Stimulated activated naive CD8-positive, alpha-beta T cell treated with anti-CD3 and anti-CD28 coated beads, Interleukin-15, Interleukin-2, amounts not matched to agents 100 ng/mL and 50 ng/mL, for 24 hours (primary cell): ENCODE measurements around the gene IGSF21.
A peak's percentile ranks its signal among the peaks of the same experiment; 100 is the strongest.

Experiments used
- H3K27ac Mint-ChIP-seq: one replicate; pipeline ENCODE4 v1.8.0; 2021; ENCODE audit warnings: mild to moderate bottlenecking, mixed read lengths
- H3K27me3 Mint-ChIP-seq: one replicate; pipeline ENCODE4 v1.8.0; 2021; ENCODE audit warnings: mixed read lengths
- H3K36me3 Mint-ChIP-seq: one replicate; pipeline ENCODE4 v1.8.0; 2021; ENCODE audit warnings: low read depth, mixed read lengths
- H3K4me1 Mint-ChIP-seq: one replicate; pipeline ENCODE4 v1.8.0; 2021; ENCODE audit warnings: low read depth, mixed read lengths
- H3K4me3 Mint-ChIP-seq: one replicate; pipeline ENCODE4 v1.8.0; 2021; ENCODE audit warnings: mild to moderate bottlenecking, mixed read lengths
- H3K9me3 Mint-ChIP-seq: one replicate; pipeline ENCODE4 v1.8.0; 2021; ENCODE audit warnings: mixed read lengths

IGSF21 gene

DNA sequence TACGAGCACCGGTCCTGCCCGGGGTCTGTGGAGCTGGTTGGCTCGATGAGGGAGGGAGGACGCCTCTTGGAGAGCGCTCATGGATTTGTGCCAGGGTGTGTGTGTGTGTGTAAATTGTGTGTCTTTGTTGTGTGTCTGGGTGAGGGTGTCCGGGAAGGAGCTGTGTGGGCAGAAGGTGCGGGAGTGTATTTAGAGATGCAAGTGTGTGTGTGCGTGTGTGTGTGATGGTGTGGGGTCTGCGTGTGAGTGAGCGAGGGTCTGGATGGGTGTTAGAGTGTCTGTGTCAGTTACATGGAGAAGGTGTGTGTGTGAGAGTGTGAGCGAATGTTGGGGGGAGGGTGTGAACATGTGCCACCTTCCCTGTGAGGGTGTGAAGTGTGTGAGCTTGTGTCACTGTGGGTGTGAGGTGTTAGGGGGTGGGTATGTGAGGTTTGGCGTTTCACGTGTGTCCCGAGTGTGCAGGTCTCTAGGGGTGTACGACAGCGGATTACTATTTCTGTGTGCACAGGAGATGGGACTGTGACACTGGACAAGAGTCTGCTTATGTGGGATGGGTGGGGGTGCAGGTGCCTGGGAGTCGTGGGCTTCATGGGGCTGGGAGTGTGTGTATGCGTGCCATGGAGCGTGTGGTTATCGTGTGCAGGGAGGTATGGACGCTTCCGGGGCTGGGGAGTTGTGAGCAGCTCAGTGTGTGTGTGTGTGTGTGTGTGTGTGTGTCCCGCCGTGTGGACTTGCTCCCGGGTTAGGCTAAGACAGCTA is 880 bp downstream of the IGSF21 start:
- Mint-ChIP-seq H3K4me3 (no peak overlapping the region), H3K27me3 (peaks cover 73% of the 10 kb centered on the region), H3K27ac (no peak overlapping the region), H3K4me1 (peaks cover 14% of the 10 kb centered on the region), H3K9me3 (no peaks in the 10 kb centered on the region), H3K36me3 (no peaks in the 10 kb centered on the region)

DNA sequence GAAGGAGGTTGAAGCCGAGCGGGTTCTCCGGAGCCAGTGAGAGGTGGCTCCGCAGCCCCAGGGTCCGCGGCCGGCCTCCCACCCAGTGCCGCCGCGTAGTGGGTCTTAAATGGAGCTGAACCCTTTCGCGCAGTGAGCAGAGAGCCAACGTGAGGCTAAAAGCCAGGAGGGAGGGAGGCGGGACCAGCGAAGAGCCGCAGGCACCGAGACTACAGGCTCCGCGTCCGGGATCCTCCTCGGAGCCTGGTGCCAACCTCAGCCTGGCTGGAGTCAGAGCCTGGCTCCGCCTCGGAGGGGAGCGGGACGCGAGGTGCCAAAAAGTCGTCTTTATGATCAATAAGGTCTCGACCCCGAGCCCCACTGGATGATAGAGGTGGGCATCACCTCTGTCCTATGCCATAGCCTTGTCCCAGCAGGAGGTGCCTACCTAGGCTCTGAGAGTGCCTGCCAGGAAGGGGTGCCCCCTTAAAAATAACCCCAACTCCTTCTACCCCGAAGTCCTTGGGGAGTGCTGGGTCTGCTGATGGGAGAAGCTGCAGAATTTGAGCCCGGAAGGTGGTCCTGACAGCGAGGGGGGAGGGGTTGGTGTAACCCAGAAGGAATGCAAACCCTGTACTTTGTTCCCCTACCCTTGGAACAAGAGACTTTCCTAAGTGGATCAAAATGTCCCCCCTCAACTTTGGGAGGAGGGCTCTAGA is 1.6 kb downstream of the IGSF21 start:
- no peak overlapping the region for H3K4me3 Mint-ChIP-seq

DNA sequence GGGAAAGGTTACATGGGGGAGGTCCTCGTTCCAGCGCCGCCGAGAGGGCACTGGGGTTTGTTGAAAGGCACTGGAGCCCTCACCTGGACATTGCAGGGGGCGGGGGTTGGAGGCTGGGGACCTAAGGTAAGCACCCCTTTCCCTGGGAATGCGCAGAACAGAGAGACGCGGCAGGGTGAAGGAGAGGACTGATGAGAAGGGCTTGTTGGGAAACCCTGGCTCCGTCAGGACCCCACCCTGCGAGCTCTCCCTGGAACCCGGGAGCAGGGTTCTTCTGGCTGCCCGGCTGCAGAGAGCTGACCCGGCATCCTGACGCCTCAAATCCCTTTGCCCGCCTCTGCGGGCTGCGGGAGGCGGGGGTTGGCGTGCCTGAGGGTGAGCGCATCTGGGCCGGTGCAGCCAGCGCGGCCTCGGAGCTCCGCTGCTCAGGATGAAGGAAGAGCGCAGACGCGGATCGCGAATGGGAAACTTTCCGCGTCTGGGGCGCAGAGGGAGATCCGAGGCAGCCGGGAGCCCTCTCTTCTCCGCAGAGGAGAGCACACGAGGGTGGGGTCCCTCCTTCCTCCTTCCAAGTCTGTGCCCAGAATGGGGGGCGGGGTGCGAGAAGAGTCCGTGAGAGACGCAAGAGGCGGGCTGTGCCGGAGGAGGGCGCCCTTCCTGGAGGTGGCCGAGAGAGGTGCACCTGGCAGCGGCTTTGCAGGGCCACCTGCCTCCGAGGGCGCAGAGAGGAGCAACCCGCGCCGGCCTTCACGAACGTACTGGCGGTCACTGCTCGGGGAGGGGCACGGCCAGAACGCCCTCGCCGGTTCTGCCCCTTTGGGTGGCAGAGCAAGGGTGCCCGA is 2.4 kb downstream of the IGSF21 start:
- Mint-ChIP-seq H3K9me3 (no peaks in the 10 kb centered on the region), H3K4me1 (peaks cover 14% of the 10 kb centered on the region), H3K27me3 (peaks cover 67% of the 10 kb centered on the region), H3K4me3 (peak overlapping the region; percentile 26), H3K36me3 (no peaks in the 10 kb centered on the region), H3K27ac (no peak overlapping the region)

More for the DNA sequence above, 1.6 kb downstream of the IGSF21 start:
- peaks cover 66% of the 10 kb centered on the region for H3K27me3 Mint-ChIP-seq
- H3K4me1 Mint-ChIP-seq, result peaks cover 14% of the 10 kb centered on the region
- no peak overlapping the region for H3K27ac Mint-ChIP-seq
- no peaks in the 10 kb centered on the region for H3K9me3 Mint-ChIP-seq
- H3K36me3 Mint-ChIP-seq, result no peaks in the 10 kb centered on the region

DNA sequence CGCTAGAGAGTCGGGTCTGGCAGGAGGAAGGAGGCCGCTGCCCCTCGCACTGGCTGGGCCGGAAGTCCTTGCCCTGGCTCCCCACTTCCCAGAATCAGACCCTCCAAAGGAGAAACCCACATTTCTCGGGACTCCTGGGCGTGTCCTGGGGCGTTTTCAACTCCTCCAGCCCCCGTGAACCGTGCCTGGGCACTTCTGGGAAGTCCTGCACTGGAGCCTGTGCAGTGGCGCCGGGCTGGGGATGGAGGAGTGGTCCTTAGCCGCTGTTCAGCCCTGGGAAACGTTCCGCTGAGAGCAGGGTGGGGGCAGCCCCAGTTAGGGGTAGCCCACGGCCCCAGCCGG is 3.0 kb downstream of the IGSF21 start:
- Mint-ChIP-seq H3K9me3 (no peaks in the 10 kb centered on the region), H3K27ac (no peak overlapping the region), H3K4me1 (peaks cover 14% of the 10 kb centered on the region), H3K4me3 (no peak overlapping the region), H3K36me3 (no peaks in the 10 kb centered on the region), H3K27me3 (peaks cover 69% of the 10 kb centered on the region)

DNA sequence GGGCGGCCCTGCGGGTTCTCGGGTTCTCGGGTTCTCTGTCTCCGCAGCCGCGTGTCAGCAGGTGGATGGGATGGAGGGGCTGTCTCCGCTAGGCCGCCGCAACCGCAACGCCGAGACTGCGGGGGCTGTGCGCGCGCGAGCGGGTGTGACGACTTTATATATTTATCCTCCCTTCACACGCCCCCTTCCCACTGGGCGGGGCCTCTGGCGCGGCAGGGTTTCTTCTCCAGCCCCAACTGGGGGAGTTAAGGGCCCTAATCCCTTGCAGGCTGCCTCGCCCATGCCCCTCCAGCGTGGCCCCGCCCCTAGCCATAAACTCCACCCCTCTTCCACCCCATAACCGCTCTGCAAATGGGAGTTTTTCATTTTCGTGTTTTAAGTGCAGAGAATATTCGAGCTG is 3.4 kb downstream of the IGSF21 start:
- Mint-ChIP-seq H3K27me3 (peaks cover 67% of the 10 kb centered on the region), H3K4me1 (peaks cover 14% of the 10 kb centered on the region), H3K9me3 (no peaks in the 10 kb centered on the region), H3K4me3 (no peak overlapping the region), H3K27ac (no peak overlapping the region), H3K36me3 (no peaks in the 10 kb centered on the region)

DNA sequence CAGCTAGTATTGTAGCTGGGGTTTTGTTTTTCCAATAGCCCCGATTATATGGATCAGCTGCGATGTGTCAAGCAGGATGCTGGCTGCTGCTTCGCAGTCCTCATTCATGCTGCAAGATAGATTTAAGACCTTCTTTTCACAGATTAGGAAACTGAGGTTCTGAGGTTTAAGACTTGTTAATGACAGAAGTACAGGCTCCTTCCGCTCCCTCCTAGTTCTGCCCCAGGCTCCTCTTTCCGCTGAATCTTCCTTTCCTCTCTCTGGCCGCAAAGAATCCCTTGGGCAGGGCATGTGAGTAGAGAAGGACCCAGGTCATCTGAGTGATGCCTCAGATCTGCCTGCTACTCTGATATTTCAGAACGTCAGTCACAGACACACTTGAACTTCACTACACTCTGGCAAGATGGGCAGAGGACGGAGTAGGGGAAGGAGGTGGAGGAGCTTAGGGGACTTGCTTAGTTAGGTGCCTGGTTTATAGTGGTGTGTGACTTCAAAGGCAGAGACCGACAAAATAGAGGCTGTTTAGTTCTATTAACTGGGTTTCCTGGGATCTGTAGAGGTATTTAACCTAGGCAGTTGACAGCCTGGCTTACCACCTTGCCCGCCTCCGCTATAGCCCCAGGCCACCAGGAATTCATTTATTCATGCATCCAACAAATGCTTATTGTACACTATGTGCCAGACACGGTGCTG is 4.2 kb downstream of the IGSF21 start:
- Mint-ChIP-seq H3K27ac (no peak overlapping the region), H3K9me3 (no peaks in the 10 kb centered on the region), H3K27me3 (peaks cover 66% of the 10 kb centered on the region), H3K36me3 (no peaks in the 10 kb centered on the region), H3K4me3 (no peak overlapping the region), H3K4me1 (peaks cover 14% of the 10 kb centered on the region)

DNA sequence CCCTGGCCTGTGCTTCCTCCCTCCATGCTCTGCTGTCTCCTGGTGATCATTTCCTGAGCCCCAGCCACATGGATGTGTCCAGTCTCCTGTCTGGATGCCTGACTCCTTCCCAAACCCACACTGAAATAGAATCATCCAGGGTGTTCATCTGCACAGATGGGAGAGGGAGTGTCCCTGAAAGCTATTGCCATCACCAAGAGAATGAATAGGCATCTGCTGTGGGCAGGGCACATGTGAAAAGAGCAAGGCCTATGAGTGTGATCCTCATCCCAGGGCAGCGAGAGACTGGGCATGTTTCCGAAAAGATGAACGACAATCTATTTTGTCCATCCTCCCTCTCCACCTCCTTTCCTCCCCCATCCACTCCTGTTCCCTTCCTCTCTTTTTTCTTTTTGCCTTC is 5.0 kb downstream of the IGSF21 start:
- Mint-ChIP-seq H3K36me3 (no peaks in the 10 kb centered on the region), H3K27ac (no peak overlapping the region), H3K9me3 (no peaks in the 10 kb centered on the region), H3K4me3 (no peak overlapping the region), H3K27me3 (peaks cover 65% of the 10 kb centered on the region), H3K4me1 (peaks cover 14% of the 10 kb centered on the region)

DNA sequence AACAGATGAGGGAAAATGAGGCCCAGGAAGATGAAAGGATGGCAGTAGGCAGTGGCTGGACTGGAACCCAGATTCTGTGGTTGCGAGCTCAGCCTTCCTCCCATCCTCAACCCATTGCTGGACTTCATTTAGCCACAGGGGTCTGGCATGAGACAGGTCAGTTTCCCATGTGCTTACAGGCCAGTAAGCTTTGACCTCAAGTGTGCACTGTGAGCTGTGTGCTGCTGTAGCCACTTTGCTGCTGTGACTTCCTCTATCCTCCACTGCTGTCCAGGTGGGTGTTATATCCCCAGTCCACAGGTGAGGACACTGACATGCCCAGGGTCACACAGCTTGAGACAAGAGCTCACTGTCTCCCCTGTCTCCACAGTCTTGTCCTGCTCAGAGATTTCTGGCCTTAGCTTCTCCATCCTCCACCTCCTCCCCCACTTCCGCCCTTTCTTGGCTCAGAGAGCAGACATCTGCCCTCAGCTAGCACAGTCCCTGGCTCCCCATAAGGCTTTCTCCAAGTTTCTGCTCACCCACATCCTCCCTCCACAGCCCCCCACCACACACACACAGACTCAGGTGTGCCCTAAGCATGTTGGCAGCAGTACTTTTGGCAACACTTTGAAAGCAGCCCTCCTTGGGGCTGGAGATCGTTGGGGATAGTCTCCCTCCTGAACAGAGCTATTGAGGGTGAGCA is 7.3 kb downstream of the IGSF21 start:
- Mint-ChIP-seq H3K9me3 (no peaks in the 10 kb centered on the region), H3K36me3 (no peaks in the 10 kb centered on the region), H3K4me3 (no peak overlapping the region), H3K4me1 (peaks cover 14% of the 10 kb centered on the region), H3K27me3 (peaks cover 58% of the 10 kb centered on the region), H3K27ac (no peak overlapping the region)

DNA sequence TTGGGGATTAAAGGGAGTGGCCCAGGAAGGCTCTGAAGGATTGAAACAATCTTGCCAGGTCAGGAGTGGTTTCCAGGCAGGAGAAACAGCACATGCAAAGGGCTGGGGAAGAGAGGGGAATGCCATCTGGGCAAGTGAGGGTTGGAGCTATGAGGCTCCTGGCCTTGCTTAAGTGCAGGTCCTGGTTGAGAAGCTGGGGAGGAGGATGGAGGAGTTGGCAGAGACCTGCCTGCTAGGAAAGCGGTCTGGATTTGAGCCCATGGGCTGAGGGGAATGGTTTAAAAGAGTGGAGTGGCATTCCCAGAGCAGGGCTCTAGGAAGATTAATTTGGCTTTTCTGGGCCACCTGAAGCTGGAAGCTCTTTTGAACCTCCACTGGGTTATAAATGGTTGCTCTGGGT is 9.2 kb downstream of the IGSF21 start:
- no peak overlapping the region for H3K4me3 Mint-ChIP-seq
- H3K4me1 Mint-ChIP-seq, result peaks cover 2% of the 10 kb centered on the region
- no peaks in the 10 kb centered on the region for H3K9me3 Mint-ChIP-seq
- H3K27ac Mint-ChIP-seq, result no peak overlapping the region
- H3K27me3 Mint-ChIP-seq, result peaks cover 47% of the 10 kb centered on the region
- no peaks in the 10 kb centered on the region for H3K36me3 Mint-ChIP-seq

DNA sequence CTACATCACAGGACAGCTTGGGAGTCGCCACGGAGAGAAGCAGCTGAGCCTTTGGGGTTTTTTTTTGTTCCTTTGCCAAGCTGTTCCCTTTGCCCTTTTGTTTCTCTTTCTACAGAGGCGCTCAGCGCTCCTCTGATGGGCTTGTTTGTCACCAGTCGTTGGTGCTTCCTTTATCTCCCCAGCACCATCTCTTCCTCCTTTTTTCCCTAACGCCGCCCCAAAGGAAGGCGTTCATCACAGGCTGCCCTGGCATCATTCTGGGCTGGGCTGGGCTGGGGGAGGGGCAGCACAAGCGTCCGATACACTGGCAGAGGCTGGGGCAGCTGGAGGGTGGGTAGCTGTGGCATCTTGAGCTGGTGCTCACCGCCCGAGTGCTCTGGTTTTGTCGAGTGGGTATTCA is 10.5 kb downstream of the IGSF21 start:
- Mint-ChIP-seq H3K4me3 (no peak overlapping the region), H3K27me3 (peaks cover 34% of the 10 kb centered on the region), H3K9me3 (no peaks in the 10 kb centered on the region), H3K36me3 (no peaks in the 10 kb centered on the region), H3K27ac (no peak overlapping the region), H3K4me1 (no peaks in the 10 kb centered on the region)

DNA sequence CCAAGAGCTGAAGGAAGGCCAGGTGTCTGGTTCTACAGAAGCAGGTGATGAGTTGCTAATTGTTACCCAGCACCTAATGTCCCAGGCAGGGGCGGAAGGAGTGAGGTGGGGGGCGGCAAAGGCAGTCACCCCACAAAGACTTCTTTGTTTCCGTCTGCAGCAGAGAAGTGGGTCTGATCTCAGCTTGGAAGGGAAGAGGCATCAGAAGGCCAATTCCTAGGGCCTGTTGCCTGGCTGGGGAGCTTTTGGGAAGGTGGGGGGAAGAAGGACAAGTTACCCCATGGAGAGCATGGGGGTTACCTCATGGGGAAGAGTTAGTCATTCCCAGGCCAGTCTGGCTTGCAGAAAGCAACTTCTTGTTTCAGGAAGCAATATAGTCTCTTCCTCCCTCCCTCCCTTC is 10.9 kb downstream of the IGSF21 start:
- Mint-ChIP-seq H3K4me3 (no peak overlapping the region), H3K27me3 (peaks cover 32% of the 10 kb centered on the region), H3K27ac (no peak overlapping the region)

DNA sequence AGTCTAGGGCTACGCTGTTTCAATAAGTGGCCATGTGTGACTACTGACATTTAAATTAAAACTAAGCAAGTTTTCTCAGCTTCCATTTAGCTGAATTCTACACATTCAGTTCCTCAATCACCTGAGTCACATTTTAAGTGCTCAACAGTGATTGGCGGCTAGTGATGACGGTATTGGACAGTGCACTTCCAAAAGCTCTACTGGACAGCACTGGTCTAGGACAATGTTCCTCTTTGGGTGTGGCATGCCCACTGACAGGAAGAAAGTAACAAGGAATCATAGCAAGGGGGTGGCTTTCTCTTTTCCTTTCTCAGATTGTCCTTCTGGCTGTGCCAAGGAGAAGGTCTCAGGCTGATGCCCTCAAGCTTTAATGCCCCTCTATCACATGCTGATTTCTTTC is 11.7 kb downstream of the IGSF21 start:
- H3K27ac Mint-ChIP-seq, result no peak overlapping the region
- H3K9me3 Mint-ChIP-seq, result no peaks in the 10 kb centered on the region
- no peaks in the 10 kb centered on the region for H3K4me1 Mint-ChIP-seq
- no peak overlapping the region for H3K4me3 Mint-ChIP-seq
- H3K27me3 Mint-ChIP-seq, result peaks cover 32% of the 10 kb centered on the region
- no peaks in the 10 kb centered on the region for H3K36me3 Mint-ChIP-seq

More for the DNA sequence above, 10.9 kb downstream of the IGSF21 start:
- Mint-ChIP-seq H3K9me3 (no peaks in the 10 kb centered on the region), H3K4me1 (no peaks in the 10 kb centered on the region), H3K36me3 (no peaks in the 10 kb centered on the region)

DNA sequence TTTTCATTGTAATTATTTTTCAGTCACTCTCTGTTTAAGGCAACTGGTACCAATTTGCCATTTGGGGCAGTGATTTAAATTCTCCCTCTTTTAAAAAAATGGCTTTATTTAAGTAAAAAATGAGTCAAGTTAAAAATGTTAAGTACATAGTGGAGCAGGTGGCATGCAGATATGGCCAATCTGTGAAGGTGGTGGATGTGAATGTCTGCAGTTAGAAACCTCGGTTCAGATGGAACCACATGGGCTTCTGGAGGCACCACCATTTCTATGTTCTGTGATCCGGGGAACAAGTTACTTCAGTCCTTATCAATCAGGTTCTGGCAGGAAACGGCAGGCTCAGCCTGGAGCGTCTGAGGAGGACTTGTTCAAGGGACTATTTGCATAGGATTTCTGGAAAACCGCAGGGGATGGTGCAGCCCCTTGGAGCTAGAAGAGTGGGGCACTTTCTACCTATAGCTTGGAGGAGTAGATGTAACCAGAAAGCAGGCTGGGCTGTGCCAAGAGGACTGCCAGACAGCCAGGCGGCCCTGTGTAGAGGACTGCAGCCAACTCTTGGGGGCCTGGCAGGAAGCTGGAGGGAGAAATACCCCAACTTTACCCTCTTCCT is 12.3 kb downstream of the IGSF21 start:
- no peaks in the 10 kb centered on the region for H3K9me3 Mint-ChIP-seq
- no peak overlapping the region for H3K4me3 Mint-ChIP-seq
- H3K27ac Mint-ChIP-seq, result no peak overlapping the region
- no peaks in the 10 kb centered on the region for H3K36me3 Mint-ChIP-seq
- H3K27me3 Mint-ChIP-seq, result peaks cover 31% of the 10 kb centered on the region
- H3K4me1 Mint-ChIP-seq, result no peaks in the 10 kb centered on the region

DNA sequence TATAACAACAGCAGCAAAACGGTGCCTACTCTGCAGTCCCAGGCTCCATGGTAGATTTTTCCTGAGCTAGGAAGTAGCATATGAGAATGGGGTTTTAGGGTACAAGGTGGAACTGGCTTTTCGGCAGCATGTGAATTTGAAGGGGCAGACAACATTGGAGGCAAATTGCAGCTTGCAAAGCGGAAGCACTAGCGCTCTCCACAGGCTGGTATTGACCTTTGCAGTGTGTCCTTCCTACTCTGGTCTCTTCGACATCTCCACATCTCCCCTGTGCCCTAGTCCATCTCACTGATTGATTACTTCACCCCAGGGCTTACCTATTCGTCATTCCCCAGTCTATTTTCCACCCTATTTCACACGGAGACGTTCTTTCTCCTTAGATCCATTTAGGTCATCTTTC is 13.0 kb downstream of the IGSF21 start:
- no peaks in the 10 kb centered on the region for H3K4me1 Mint-ChIP-seq
- H3K9me3 Mint-ChIP-seq, result no peaks in the 10 kb centered on the region
- H3K4me3 Mint-ChIP-seq, result no peak overlapping the region
- H3K36me3 Mint-ChIP-seq, result no peaks in the 10 kb centered on the region
- H3K27ac Mint-ChIP-seq, result no peak overlapping the region
- H3K27me3 Mint-ChIP-seq, result peaks cover 30% of the 10 kb centered on the region
